ENCODE measurements around the gene USP8.

DNA sequence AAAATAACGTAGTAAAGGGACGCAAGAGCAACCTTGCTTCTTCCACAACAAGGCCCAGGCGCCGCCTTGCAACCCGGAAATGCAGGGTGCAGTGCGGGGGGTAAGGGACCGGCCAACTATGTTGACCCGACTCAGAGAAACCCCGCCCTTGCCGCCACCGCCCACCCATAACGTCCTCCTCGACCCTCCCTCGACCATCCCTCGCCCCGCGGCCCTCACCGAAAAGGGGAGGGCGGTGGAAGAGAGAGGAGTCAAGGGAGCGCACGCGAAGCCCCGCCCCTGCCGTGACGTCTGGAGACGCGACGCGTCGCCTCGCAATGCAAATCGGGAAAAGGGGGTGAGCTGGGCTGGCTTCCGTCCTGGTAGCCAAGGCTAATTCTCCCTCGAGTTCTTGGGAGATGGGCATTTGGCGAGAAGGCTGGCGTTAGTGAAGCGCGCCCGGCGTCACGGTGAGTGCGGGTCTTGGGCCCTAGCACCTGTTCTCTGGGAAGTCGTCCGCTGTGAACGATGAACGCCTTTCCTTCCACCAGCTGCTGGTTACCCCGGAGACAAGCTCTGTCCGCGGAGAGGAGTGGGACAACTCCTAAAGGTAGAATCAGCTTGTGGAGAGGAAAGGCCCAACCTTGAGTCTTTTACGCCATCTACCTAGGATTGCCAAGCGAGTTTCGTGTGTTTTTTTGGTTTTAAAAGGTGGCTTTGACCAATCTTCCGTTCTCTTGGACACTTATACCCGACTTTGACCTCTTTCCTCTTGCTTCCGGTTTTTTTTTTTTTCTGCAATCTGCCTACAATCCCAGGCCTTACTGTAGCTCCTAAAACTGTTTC lies at the start of gene USP8:
- TF ChIP-seq, protein P1, sequence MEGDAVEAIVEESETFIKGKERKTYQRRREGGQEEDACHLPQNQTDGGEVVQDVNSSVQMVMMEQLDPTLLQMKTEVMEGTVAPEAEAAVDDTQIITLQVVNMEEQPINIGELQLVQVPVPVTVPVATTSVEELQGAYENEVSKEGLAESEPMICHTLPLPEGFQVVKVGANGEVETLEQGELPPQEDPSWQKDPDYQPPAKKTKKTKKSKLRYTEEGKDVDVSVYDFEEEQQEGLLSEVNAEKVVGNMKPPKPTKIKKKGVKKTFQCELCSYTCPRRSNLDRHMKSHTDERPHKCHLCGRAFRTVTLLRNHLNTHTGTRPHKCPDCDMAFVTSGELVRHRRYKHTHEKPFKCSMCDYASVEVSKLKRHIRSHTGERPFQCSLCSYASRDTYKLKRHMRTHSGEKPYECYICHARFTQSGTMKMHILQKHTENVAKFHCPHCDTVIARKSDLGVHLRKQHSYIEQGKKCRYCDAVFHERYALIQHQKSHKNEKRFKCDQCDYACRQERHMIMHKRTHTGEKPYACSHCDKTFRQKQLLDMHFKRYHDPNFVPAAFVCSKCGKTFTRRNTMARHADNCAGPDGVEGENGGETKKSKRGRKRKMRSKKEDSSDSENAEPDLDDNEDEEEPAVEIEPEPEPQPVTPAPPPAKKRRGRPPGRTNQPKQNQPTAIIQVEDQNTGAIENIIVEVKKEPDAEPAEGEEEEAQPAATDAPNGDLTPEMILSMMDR (IDR thresholded peaks at IDR 0.05; ENCODE audit: low read length) = no peak
- TF ChIP-seq EZH2phosphoT487 (IDR thresholded peaks at IDR 0.05; ENCODE audit: low read length) (no peak), EZH2 (optimal IDR thresholded peaks at IDR 0.05; ENCODE audit: low read depth, low read length) (no peak)
